Dedifferentiated amniotic fluid mesenchymal stem cell (primary cell): ENCODE measurements around the gene KIF3A.

Source experiments
- DNase-seq: peaks from one replicate; pipeline ENCODE4 v3.0.0-alpha.2; 2016; ENCODE audit errors: extremely low spot score

Gene KIF3A

DNA sequence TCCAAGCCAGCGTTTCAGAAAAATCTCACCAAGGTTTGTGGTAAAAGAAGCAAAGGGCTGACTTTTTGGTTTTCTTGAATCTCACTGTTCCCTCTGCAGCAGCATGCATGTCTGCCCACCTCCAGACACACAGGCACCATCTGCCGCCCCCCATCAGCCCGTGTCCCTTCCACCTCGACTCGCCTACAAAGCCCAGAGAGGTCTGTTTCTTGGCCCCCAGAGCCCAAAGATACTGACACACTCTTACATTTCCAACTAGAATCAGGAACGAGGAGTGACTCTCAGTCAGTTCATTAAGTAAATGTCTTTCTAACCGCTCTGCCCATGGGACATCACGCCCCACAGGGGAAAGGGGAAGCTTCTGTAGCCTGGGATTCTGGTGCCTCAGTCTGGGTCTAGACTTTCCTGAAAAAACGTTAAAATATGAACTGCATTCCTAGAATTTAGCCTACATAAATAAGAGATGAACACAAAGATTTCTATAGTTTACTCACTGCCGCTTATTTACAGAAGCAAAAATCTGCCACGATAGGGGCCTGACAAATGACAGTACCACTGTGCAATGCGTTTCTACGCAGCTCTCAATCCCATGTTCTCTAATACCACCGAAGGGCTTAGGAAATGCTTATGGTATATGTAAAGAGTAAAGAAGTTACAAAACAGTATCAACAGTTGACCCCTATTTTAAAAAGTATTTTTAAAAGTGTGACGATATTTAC is 59.5 kb downstream of the KIF3A start:
- no peak for DNase-seq

DNA sequence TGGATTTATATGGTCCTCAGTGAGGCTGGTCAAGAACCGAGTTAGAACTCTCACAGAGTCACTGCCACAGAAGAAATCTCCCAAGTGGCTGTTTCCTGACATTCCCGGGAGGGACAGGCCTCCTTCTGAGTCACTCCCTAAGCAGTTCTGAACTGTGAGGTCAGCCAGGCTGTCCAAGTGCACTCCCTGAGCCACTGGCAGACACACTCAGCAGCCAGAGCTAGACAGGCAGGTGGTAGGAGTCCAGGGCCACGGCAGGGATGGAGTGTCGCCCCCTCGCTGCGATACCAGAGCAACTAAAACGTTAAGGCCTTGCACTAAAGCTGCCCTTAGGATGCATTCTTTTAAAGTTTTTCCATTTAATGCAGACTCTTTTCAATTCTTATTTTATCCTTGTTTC is 60.2 kb downstream of the KIF3A start:
- DNase-seq = peak; percentile 85

DNA sequence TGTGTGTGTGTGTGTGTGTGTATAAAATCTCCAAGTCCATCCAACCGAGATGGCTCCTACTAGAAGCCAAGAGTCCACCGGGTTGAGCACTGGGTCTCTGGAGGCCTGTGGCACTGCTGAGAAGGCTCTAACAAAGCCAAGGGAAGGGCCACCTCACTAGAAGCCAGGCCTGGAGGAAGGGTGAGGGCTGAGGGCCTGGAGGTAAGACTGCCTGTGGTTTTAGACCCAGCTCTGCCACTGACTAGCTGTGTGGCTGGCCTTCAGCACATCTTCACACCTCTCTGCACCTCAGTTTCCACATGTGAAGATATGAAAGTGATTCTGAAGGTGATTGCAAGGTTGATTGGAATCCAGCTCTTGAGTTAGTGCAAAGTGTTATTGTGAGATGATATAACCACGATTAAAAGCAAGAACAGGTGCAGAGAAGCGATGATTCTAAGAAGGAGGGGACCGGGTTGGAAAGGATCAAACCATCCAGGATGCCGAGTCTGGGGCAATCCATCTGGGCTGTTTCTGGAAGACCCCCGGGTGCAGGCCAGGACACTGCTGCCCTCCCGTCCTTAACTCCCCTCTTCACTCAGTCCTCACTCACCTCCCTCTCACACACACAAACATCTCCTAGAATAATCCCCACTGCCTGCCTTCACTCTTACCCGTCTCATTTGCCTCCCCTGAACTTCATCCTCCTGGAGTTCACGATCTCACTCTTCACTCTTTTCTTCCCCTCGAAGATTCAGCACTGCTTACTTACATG is 61.2 kb downstream of the KIF3A start:
- no peak for DNase-seq

DNA sequence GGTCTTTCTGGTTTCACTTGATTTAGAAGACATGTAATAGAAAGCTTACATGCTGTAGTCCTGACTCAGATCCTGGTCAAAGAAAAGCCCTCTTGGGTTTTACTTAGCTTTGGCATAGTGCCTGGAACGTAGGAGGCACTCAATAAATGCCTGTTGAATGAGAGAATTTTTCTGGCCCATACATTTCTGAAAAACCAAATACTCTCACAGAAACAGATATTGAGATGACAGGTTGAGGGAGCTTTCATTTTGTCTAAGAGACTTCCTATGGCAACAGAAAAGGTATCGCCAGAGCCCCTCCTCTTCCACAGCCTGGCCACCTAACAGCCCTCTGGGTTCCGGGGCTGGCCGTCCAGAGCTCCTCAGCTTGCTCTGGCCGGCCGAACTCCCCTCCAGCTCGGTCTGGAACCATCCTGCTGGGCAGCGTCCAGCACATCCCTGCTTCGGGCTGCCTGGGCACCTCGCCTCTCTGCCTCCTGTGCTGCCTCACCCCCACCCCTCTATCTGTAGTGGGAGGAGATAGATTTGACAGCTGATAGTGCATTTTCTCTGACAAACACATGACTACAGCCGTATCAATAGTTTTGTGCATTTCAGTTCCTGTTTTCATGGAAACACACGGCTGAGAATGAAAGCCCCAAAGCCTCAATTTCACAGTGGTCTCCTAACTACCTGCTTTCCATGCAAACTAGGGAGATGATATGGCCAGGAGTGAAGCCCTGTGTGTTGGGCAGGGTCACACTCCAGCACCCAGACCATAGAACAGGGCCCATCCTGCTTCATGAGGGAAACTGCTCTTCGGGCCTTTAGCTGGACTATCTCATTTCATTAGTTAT is 62.5 kb downstream of the KIF3A start:
- DNase-seq = peak; percentile 98

DNA sequence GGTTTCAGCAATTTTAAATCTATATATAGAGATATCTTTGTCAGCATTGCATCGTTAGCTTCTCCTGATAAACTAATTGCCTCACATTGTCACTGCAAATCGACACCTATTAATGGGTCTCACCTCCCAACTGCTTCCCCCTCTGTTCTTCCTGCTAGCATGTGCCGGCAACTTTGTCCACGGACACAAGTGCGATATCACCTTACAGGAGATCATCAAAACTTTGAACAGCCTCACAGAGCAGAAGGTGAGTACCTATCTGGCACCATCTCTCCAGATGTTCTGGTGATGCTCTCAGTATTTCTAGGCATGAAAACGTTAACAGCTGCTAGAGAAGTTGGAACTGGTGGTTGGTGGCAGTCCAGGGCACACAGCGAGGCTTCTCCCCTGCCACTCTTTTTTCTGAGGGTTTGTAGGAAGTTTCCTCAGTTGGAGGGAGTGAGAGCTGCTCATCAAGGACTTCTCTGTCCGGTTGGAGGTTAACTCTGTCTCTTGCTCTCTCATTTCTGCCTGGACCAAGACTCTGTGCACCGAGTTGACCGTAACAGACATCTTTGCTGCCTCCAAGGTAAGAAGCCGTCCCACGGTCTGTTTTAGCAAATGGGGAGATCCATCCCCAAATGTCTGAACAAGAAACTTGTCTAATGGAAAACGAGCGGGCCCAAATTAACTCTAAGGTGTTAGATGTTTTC is 63.3 kb downstream of the KIF3A start, which contains the start of gene IL4:
Gene IL4 (plus strand): TSS at position 51 of the 692 bp plus-strand sequence. CDS start 62 bp downstream, at position 113.
- DNase-seq = no peak

DNA sequence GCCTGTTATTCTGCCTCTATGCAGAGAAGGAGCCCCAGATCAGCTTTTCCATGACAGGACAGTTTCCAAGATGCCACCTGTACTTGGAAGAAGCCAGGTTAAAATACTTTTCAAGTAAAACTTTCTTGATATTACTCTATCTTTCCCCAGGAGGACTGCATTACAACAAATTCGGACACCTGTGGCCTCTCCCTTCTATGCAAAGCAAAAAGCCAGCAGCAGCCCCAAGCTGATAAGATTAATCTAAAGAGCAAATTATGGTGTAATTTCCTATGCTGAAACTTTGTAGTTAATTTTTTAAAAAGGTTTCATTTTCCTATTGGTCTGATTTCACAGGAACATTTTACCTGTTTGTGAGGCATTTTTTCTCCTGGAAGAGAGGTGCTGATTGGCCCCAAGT is 63.9 kb downstream of the KIF3A start:
- no peak for DNase-seq

DNA sequence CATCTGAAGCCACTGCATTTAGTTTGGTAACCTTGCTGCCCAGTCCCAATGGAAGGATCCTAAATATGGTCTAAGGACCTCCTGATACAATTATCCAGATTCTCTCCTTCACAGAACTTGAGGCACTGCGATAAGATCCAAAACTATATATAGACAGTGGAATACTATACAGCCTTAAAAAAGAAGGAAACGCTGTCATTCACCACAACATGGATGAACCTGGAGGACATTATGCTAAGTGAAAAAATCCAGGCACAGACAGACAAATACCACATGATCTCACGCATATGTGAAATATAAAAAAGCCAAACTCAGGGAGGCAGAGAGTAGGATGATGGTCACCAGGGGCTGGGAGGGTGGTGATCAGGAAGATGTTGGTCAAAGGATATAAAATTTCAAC is 66.3 kb downstream of the KIF3A start:
- no peak for DNase-seq

DNA sequence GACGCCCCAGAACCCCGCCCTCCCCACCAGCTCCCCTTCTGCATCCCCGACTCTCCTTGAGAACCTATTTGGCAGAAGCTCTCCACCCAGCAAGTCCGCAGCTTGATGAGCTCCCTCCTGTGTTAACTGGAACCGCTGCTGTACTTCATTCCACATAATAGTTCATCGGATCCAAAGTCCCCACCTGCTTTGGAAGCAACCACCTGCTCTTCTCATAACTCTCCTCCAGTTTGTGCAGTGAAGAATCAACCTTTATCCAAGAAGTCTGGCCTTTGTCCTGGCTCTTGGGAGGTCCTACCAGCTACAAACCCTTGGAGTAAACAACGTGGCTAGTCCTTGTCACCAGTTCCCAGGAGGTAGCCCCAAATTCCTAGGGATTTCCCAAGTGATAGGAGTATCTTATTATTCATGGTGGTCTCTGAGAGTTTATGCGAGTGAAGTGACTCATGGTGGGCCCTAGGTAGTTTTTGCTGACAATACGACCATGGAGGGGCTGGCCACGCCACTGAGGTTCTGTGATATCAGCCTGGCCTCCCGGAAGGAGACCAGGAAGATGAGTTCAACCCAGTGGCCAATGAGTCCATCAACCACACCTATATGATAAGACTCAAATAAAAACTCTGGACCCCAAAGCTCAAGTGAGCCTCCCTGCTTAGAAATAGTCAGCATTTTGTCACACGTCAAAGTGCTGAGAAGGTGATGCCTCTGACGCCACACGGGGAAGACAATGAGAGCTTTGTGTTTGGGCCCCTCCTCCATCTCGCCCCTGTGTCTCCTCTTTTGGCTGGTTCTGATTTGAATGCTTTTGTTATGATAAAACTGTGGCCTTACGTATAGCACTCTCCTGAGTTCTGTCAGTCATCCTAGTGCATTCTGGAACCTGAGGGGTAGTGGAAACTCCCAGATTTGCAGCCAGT is 67.1 kb downstream of the KIF3A start:
- no peak for DNase-seq

DNA sequence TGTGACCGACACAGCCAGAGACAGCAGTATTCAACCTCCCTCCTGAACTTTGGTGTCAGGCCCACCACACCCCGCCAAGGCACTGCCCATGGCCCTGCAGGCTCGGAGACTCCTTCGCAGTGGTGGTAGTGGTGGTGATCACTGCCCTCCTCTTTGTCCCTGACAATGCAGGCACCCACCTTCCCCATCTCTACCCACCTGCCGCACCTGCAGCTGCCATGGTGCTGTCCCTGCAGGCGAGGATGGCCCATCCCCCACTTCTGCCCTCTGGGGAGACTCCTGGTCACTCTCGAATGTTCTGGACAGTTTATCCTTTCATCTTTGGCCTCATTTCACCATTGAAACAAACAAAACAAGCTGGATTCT is 67.9 kb downstream of the KIF3A start:
- no peak for DNase-seq

DNA sequence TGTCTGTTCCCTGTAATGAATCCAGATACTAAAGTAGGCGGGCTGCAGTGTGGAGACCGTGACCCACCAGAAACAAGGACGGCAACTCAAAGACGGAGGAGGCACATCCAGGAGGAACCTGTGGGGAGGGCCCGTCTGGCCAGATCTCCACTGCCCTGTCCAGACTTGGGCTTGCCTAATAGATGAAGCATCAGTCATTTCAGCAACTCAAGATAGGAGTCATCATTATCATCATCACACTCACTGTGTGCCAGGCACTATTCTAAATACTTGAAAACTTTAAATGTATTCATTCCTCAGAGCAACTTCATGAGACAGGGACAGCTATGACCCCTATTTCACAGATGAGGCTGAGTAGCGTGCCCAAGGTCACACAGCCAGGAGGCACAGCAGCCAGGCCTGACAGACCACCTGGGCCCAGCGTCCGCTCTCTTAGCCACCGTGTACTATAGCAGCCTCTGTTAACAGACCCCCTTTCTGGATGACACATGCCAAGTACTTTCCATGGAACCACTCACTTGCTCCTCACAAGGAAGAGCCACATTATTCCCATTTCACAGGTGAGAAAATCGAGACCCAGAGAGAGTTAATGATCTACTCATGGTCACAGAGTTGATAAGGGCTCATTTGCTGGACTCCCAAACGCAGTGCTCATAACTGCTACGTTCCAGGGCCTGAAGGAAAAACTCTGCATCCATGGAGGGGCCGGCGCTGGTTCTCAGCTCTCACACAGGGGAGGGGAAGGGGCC is 68.5 kb downstream of the KIF3A start:
- DNase-seq = no peak

DNA sequence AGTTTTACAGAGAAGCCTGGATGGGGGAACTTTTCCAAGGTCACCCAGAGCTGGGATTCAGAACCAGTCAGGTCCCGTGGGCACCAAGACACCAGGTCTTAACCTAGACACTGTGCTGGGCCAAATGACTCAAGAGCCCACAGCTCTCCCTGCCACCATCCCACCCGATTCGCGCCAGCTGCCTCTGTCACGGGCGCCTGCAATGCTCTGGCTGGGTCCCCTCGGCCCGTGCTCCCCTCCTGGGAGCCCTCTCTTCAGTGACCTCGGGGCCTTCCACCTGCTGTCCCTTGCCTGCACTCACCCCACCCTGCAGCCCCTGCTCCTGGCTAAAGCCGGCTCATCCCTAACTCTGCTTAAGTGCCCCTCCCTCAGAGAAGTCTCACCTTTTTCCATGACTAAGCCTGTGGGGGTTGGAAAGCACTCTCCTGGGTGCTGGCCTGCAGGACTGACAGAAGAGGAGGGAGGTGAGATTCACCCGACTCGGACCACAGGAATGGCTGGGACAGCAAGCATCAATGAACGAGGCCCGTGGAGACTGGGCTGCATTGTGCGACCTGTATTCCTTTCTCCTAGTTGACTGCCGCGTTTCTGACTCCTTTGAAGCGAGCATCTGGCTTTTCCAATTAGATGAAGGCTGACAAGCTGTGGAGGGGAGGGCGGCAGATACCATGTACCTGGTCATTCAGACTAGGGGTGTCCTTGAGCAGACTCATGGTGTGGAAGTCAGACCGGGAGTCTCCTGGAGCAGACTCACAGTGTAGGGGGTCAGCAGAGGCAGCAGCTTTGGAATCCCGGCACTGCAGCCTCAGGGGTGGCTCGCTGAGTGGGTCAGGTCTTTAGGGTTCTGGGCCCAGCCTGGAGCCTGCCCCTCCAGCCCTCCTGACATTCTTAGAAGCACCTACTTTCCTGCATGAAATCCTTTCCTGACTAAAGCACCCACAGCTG is 69.3 kb downstream of the KIF3A start:
- no peak for DNase-seq

DNA sequence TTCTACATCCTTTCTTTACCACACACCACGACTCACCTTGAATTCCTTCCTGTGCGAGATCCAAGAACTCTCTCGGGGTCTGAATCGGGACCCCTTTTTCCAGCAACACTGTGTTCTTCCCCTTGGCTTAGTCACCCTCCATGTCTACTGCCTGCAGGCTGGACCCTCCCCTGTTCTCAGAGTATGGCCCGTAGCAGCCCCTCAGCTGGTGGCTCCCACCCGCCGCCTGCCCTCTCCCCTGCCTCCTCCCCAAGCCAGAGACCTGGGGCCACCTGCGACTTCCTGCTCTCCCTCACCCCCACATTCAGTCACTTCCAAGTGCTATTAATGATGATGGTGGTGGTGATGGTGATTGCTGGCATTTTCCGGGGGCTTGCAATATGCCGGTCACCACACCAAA is 70.0 kb downstream of the KIF3A start:
- DNase-seq = no peak

DNA sequence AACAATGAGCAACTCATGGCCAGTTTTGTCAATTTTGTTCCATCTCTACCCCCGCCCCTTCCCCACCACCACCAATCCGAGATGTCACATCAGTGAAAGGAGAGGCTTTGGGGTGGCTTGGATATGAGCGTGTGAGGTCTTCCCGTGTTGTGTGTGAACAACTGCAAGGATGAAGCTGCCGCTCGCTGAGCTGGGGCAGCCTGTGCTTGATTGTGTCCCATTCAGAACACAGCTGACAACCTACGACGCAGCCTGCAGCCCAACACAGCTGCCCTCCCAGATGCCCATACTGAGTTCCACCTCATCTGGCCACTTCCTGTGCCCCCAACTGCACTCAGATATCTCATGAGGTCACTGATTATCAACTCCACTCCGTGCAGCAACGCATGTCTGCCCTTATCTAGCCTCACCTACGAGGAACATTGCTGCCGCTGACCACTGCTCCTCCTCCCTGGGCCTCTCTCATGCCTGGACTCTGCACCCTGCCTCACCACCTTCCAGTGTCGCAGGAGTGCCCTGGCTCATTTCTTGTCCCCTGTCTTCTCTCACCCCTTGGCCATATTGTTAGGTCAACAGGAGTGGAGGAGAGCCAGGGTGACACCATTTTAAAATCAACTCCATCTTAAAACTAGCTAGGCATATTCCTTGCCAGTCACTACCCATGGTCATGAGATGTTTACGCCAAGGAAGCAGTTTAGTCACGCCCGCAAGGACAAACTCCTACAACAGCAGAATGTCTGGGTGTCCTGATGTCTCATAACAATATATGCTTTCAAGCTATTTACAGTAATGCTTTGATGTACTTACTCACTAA is 70.8 kb downstream of the KIF3A start:
- DNase-seq = no peak

DNA sequence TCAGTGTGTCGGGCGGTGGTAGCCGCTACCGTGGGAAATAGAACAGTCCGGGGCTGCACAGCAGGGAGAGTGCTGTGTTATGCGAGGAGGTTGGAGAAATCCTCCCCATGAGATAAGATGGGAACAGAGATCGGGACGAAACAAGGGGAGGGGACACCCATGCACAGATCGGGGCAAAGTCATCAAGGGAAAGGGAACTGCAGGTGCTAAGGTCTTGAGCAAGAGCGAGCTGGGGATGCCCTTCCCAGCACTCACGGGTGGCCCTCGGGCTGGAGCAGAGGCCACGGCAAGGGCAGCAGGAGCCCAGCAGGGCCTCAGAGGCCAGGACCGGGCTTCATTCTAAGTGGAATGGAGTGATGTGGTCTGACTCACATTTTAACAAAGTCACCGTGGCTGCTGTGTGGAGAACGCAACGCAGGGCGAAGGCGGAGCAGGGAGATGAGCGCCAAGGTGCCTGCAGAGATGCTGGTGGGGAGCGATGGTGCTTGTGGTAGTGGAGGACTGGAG is 71.7 kb downstream of the KIF3A start:
- no peak for DNase-seq

DNA sequence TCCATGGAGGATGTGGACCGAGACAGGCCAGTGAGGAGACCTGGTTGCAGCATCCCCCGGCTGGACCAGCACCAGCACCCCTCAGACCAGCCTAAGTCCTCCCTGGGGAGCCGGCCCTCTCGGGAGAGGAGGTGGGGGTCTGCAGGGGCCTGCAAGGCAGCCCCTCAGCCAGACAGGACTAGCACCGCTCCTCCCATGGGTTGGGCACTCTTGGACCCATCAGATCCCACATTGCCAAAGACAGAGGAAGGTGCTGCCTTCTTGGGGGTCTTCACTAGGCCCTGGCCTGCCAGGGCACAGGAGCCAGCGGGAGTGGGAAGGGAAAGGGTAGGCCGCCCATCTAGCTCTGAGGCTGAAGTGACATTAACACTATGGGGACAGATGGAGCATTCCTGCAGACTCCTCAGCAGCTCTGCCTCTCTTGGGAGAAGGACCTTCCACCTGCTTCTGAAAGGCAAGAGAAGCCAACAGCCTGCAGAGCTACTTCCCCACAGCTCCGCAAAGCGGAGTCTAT is 72.6 kb downstream of the KIF3A start:
- DNase-seq = no peak

DNA sequence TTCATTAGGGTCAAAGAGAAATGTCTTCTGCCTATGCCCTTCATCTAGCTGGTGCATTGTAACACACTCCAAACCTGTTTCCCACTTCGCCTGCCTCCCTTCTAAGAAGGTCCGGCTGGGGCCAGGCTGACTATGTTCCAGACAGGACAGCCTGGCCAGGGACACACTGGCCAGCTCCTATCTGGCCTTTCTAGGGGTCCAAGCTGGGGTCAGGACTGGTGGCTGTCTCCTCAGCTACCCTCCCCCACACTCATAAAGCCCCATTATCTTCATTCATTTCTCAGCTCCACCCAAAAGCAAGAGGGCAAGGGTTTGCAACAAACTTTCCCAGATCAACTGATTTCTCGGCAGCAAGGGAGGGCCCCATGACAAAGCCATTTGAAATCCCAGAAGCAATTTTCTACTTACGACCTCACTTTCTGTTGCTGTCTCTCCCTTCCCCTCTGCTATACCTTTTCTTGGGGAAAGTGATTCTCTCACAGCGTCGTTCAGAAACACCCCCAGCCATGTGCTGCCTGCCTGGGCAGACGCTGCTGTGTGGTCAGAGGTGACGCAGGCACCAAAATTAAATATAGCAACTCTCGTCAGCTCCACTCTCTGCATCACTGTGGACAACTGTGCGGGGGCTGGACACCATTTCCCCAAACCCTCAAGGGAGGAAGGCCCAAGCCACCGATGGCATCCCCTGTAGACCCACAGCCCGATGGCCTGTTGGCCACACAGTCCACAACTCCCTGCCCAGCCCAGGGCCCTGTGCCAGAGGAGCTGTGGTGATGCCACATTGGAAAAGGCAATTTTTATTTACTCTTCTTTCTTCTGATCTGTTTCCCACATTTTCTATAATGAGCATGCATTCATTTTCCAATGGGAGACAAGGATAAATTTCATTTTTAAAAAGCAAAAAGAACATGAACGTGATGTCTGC is 73.3 kb downstream of the KIF3A start:
- DNase-seq = no peak
